Coronary artery (tissue), 2 donors: ENCODE results near the gene MCTP2.

Source experiments
- DNase-seq: peaks from one replicate; pipeline ENCODE4 v3.0.0-alpha.2; 2017; ENCODE audit warnings: low spot score
- H3K27ac ChIP-seq, 2 donors: fragments of 200-600 bp; sonication (generic); one replicate each; pipeline ENCODE4 v1.5.1; 2016 to 2019
- H3K4me3 ChIP-seq: fragments of 200-600 bp; sonication (generic); 2 replicates; pipeline ENCODE4 v1.5.1; 2016; ENCODE audit warnings: mild to moderate bottlenecking, moderate library complexity
- TF ChIP-seq, protein P1 (sequence below): fragments of 200-600 bp; sonication (generic); IDR thresholded peaks from one replicate; pipeline ENCODE4 v1.5.1; 2019; ENCODE audit warnings: antibody characterized with exemption

The MCTP2 gene

GRCh38 chr15:94370936-94371285 lies 139.6 kb downstream of the MCTP2 start:
- no peak for DNase-seq
- TF ChIP-seq, protein P1, sequence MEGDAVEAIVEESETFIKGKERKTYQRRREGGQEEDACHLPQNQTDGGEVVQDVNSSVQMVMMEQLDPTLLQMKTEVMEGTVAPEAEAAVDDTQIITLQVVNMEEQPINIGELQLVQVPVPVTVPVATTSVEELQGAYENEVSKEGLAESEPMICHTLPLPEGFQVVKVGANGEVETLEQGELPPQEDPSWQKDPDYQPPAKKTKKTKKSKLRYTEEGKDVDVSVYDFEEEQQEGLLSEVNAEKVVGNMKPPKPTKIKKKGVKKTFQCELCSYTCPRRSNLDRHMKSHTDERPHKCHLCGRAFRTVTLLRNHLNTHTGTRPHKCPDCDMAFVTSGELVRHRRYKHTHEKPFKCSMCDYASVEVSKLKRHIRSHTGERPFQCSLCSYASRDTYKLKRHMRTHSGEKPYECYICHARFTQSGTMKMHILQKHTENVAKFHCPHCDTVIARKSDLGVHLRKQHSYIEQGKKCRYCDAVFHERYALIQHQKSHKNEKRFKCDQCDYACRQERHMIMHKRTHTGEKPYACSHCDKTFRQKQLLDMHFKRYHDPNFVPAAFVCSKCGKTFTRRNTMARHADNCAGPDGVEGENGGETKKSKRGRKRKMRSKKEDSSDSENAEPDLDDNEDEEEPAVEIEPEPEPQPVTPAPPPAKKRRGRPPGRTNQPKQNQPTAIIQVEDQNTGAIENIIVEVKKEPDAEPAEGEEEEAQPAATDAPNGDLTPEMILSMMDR = no peak
- H3K27ac ChIP-seq = no peak overlapping the region
- H3K4me3 ChIP-seq = no peak overlapping the region

- no peak overlapping the region for H3K4me3 ChIP-seq
- H3K27ac ChIP-seq = no peak overlapping the region
- TF ChIP-seq, protein P1 = no peak
- DNase-seq = no peak
These were observed 141.5 kb downstream of the MCTP2 start for GRCh38 chr15:94372821-94373220.

GRCh38 chr15:94375997-94376396 lies 144.6 kb downstream of the MCTP2 start:
- Histone ChIP-seq H3K4me3 (no peak overlapping the region), H3K27ac (no peak overlapping the region)
- DNase-seq = no peak
- TF ChIP-seq, protein P1 = no peak

GRCh38 chr15:94379986-94380385 lies 148.6 kb downstream of the MCTP2 start:
- no peak overlapping the region for H3K4me3 ChIP-seq
- TF ChIP-seq, protein P1 = no peak
- H3K27ac ChIP-seq = no peak overlapping the region
- no peak for DNase-seq

DNA sequence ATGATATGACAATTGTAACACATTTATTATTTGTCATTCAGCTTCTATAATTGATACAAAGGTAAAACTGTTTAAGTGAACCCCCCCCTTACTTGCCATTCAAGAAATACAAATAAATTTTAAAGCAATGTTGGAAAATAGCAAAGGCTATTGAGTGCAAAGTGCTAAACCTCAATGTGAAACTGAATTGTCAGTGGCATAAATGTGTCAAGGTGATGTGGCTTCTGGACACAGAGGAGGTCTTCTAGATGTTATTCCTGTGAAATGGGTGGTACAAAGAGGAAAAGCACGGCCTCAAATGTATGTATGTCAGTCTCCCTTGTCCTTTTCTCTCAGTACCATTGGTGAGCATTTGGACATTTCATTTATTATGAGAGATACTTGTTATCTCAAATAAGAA lies 149.4 kb downstream of the MCTP2 start:
- Histone ChIP-seq H3K4me3 (no peak overlapping the region), H3K27ac (no peak overlapping the region)
- TF ChIP-seq, protein P1 = no peak
- no peak for DNase-seq

GRCh38 chr15:94381384-94381783 lies 150.0 kb downstream of the MCTP2 start:
- no peak overlapping the region for H3K27ac ChIP-seq
- no peak for DNase-seq
- H3K4me3 ChIP-seq = no peak overlapping the region
- TF ChIP-seq, protein P1 = no peak

GRCh38 chr15:94383041-94383440 lies 151.7 kb downstream of the MCTP2 start:
- no peak overlapping the region for H3K27ac ChIP-seq

More at GRCh38 chr15:94383041-94383440, 151.7 kb downstream of the MCTP2 start:
- no peak for DNase-seq
- TF ChIP-seq, protein P1 = no peak
- H3K4me3 ChIP-seq = no peak overlapping the region
